GM21423 (cell line): ENCODE measurements around the gene ZFAND2B.
A peak's percentile ranks its signal among the peaks of the same experiment; 100 is the strongest.

Experiments used
- ATAC-seq: cut with Tn5 transposase; IDR thresholded peaks from one replicate; pipeline ENCODE4 v1.9.1; 2021; ENCODE audit warnings: mild to moderate bottlenecking, moderate library complexity; ENCODE audit not compliant: unreplicated experiment

ZFAND2B gene

GRCh38 chr2:219220652-219221402 lies 14.2 kb downstream of the ZFAND2B start:
- no peak for ATAC-seq

GRCh38 chr2:219221957-219222518 lies 15.5 kb downstream of the ZFAND2B start:
- ATAC-seq = no peak

DNA sequence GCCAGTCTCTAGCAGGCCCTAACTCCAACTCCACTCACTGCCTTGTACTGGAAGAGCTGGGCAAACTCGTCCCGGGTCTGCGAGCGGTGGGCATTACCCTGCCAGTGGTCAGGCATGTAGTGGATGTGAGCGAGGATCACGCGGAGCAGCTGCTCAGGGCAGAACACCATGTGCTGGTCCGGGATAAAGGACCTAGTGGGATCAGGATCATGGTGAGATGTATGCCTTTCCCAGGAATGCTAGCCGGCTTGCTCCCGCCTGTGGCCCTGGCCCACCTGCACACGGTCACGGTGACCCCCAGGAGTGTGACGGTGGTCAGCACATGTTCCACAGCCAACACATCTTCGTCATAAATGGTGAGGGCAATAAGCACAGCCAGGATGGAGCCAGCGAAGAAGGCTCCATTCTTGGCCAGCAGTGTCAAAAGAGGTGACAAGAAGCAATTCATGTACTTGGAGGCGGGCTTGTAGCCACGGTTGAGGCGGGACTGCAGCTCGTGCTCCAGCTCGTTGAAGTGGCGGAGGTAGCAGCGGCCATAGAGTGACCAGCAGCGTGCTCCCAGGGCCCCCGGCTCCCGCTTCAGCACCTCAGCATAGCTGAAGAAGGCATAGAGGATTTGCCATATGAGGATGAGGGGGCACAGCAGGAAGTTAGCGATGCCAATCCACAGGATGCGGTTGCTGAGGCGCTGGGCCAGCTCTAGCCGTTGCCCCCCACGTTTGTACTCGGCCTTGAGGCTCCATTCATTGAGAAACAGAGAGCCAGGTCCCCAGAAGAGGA lies 17.4 kb downstream of the ZFAND2B start:
- ATAC-seq = no peak

GRCh38 chr2:219225350-219225749 lies 18.8 kb downstream of the ZFAND2B start:
- no peak for ATAC-seq

DNA sequence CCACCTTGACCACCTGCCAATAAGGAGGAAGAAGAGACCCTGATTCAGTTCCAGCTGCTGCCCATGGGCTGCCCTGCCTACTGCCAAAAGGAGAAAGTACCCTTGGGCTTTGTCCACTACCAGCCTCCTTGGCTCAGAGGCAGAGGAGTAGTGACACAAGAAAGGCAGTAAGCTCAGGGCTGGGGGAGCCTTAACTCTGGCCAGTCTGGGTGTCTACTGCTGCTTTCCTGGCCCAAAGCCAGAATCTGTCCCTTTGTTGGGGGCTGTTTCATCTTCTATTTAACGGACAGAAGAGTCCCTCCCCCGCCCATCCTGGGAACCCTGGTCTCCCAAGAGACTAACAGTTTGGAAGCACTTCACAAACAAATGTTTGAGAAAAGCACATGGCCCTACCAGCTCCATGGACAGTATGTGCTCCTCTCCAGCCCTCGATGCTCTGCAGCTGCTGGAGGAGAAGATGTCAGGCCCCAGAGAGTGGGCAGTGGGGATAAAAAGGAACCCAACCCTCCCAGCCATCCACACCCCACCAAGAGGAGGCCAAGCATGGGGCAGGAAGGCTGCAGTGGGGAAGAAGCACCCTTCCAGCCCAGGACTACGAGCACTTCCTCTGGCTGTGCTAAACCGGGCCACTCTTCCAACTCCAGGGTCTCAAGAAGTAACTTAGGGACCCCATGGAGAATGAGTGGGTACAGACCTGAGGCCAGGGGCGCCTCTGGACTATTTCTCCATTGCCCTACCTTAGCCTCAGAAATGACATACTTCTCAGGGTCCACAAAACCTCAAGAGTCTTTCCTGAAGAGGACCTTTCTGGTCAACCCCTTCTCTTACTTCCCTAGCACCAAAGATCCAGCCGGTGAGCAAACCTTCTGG lies 21.7 kb downstream of the ZFAND2B start:
- no peak for ATAC-seq

DNA sequence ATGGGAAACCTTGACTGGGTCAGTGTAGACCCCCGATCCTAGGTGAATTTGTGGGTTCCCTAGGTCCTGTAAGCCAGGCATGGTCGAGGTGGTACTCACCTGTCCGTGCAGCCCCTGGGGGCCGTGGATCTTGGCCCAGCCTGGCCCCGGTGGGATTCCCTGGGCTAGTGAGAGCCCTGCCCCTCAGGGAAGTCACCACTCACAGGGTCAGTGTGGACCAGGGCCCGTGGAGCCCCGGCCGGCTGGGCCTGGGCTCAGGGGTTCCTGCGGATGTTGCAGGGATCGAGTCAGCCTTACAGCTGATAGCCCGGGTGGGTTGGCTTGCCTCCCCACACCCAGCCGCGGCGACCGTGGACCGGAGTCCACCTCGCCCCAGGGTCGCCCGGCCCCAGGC lies 22.3 kb downstream of the ZFAND2B start:
- ATAC-seq = no peak

GRCh38 chr2:219229305-219230058 lies 22.9 kb downstream of the ZFAND2B start, which contains the start of the genes ANKZF1 and ATG9A:
ANKZF1 (plus strand) TSS chr2:219229806; CDS start chr2:219230258, 452 bp downstream.
ATG9A (minus strand) TSS chr2:219229636; CDS start chr2:219228024, 1,612 bp downstream.
- ATAC-seq = peak; percentile 94

DNA sequence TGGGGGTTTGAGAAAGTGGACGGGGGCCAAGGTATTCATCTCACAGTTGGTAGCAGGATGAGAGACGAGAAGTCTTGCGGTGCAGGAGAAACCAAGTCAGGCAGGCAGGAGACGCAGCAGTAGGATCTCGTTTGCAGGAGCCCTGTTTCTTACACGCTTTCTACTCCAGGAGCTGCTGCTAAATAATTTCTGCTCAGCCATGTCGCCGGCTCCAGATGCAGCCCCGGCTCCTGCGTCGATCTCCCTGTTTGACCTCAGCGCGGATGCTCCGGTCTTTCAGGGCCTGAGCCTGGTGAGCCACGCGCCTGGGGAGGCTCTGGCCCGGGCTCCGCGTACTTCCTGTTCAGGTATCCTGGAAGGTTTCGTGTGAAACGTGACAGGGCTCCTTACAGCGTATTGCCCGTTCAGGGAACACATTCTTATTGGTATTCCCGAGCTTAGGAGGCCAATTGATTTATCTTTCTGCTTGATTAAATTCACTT lies 23.5 kb downstream of the ZFAND2B start:
- ATAC-seq = no peak

DNA sequence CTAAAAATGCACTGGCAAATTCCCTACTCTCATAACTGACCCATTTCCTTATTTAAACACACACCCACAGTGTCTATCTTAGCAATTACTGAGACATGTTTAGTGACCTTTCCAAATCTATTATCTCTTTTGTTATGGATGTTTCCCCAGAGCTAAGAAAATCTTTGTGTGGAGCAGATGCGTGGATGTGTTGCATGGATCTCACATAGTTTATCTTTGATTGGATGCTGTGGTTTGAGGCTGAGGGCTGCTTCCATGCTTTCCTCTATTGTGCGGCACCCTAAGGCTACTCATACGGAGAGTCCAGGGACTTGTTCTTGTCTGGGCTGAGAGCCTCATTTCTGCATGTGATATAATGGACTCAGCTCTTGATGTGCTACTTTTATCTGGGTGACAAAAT lies 27.7 kb downstream of the ZFAND2B start:
- ATAC-seq = no peak

DNA sequence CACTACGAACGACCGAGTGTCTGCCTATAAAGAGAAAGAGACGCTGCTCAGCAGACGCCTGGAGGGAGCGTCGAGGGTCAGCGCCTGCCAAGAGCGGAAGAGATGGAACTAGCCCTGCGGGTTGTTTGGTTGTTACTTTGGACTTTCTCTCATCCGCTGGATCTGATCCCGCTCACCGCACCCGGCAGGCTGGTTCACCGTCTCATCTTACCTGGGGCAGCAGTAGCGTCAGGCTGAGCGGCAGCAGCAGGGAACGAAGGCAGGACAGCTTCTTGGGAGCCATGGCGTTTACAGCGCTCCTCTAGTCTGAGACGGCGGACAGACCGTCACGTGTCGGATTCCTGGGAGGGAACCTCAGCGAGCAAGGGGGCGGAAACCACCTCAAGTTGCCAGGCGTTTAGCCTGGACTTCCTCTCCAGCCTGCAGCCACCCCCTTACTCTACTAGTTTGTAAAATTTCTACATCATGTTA lies 36.7 kb downstream of the ZFAND2B start:
- ATAC-seq = no peak

DNA sequence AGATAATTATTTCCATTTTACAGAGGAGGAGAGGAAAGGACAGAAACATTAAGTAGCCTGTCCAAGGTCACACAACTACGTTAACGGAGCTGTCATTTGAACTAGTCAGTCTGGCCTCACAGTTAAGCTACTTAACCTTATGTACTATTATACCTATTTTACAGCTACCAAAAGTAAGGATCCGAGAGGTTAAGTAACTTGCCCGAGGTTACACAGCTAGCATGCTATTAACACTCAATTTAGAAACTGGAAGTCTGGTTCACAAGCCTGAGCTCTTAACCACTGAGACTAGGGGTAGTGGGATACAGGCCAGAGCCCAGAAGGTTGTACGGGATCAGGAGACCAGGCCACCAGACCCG lies 38.2 kb downstream of the ZFAND2B start:
- no peak for ATAC-seq

GRCh38 chr2:219245148-219245898 lies 38.7 kb downstream of the ZFAND2B start, which contains the start of the genes GLB1L and STK16:
GLB1L (minus strand) TSS chr2:219245444; CDS start chr2:219243573, 1,871 bp downstream.
STK16 (plus strand) TSS chr2:219245479; CDS start chr2:219246000, 521 bp downstream.
- peak; percentile 59 for ATAC-seq

DNA sequence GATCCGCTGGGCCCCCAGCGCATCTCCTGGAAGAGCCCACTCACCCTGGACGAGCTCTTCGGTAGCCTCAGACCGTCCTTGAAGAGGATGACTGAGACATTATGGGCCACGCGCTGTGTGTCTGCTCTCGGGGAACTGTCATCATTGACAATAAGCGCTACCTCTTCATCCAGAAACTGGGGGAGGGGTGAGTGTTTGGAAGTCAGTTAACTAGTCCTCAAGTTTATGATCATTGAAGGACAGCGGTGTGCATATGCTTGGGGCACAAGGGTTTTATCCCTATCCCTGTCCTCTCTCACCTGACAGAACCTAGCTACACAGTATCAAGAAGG lies 39.3 kb downstream of the ZFAND2B start:
- no peak for ATAC-seq

DNA sequence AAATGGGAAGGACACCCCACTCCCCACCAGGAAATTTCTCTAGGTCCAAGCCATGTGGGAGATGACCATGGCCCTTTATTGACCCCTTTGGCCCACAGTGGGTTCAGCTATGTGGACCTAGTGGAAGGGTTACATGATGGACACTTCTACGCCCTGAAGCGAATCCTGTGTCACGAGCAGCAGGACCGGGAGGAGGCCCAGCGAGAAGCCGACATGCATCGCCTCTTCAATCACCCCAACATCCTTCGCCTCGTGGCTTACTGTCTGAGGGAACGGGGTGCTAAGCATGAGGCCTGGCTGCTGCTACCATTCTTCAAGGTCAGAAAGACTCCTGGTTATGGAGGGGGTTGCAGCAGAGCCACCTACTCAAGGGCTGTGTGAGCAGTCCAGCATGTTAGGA lies 40.0 kb downstream of the ZFAND2B start:
- ATAC-seq = no peak

- ATAC-seq = no peak
Observed at GRCh38 chr2:219247678-219248642, 41.4 kb downstream of the ZFAND2B start.

DNA sequence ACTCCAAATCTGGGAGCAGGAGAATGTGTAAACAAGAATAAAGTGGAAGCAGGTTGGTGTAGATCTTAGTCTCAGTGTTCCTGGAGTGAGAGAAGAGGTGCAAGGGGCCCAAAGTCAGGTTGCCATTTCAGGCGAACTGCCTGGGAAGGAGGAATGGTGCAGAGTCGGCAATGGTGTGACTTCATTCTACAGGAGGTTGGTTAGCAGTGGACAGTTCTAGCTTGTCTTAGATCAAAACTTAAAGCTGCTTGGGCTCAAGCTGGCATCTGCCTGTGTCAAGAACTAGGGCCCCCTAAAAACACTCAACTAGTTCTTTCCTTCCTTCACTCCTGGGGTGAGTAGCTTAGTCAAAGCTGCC lies 42.2 kb downstream of the ZFAND2B start:
- ATAC-seq = no peak

DNA sequence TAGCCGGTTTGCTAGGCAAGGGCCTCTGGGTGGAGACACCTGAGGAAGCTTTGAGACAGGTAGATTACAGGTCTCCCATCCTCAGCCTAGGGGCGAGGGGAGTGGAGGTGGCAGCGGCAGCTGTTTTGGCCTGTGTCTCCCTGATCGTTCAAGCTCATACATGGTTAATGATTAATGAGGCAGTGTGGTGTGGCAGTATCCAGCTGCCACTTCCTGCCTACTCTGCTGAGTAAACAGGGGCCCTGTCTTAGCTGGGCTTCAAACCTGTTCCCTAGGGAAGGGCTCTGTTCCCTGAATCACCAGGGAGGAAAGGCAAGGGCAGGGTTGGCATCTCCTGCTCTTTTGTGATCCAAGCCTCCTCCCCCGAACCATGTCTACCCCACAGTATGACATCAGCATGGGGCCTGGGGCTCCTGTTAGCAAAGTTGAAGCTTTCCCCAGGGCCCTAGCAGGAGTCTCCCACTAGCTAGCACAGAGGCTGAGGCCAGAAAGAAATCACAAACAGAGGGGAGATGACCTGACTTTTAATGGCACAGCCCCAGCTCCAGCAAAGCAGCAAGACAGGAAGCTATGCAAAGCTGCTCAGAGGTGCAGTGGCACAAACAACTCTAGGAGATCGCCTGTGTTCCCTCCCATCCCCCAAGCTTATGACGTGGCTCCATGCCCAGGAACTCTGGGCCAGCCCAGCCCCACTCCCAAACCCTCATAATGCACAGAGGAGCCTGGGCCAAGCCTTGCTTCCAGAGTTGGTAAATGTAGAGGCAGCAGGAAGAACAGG lies 42.8 kb downstream of the ZFAND2B start:
- ATAC-seq = peak; percentile 46
